ENCODE measurements around the gene EIF4A3.

DNA sequence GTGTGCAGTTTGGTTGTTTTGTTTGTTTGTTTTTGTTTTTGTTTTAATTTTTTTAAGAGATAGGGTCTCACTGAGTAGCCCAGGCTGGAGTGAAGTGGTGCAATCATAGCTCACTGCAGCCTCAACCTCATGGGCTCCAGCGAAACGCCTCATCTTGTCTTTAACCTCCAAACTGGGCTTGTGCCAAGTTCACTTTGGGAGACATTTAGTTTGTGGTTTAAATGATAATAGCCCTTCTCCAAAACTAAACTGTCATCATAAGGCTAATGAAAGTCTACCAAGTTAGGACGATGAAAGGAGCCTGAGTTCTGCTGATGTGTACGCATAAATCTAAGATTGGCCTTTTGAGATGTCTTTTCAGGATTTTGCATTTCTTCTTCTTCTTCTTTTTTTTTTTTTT, 16.4 kb upstream of the EIF4A3 start:
- no peak for TF ChIP-seq PATZ1 (CRISPR knock-in tag; IDR thresholded peaks at IDR 0.05; ENCODE audit: borderline replicate concordance)
- TF ChIP-seq CSDC2 (CRISPR knock-in tag; IDR thresholded peaks at IDR 0.05): no peak
- TF ChIP-seq ZNF8 (CRISPR knock-in tag; IDR thresholded peaks at IDR 0.05): no peak
- no peak for TF ChIP-seq ZFP3 (CRISPR knock-in tag; IDR thresholded peaks at IDR 0.05)
- TF ChIP-seq, protein P1, sequence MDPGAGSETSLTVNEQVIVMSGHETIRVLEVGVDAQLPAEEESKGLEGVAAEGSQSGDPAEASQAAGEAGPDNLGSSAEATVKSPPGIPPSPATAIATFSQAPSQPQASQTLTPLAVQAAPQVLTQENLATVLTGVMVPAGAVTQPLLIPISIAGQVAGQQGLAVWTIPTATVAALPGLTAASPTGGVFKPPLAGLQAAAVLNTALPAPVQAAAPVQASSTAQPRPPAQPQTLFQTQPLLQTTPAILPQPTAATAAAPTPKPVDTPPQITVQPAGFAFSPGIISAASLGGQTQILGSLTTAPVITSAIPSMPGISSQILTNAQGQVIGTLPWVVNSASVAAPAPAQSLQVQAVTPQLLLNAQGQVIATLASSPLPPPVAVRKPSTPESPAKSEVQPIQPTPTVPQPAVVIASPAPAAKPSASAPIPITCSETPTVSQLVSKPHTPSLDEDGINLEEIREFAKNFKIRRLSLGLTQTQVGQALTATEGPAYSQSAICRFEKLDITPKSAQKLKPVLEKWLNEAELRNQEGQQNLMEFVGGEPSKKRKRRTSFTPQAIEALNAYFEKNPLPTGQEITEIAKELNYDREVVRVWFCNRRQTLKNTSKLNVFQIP (CRISPR knock-in tag; IDR thresholded peaks at IDR 0.05; ENCODE audit: borderline replicate concordance, low read depth): no peak
- TF ChIP-seq ZNF70 (CRISPR knock-in tag; IDR thresholded peaks at IDR 0.05): no peak
- TF ChIP-seq BACH2 (CRISPR knock-in tag; IDR thresholded peaks at IDR 0.05; ENCODE audit: borderline replicate concordance): no peak
- TF ChIP-seq OSR1 (CRISPR knock-in tag; IDR thresholded peaks at IDR 0.05): no peak
- no peak for TF ChIP-seq ISL1 (CRISPR knock-in tag; IDR thresholded peaks at IDR 0.05)
- TF ChIP-seq TOX (CRISPR knock-in tag; IDR thresholded peaks at IDR 0.05; ENCODE audit: borderline replicate concordance): no peak
- no peak for TF ChIP-seq ZNF565 (CRISPR knock-in tag; conservative IDR thresholded peaks at IDR 0.05; ENCODE audit: low read depth)
- TF ChIP-seq GLIS3 (CRISPR knock-in tag; IDR thresholded peaks at IDR 0.05): no peak
- TF ChIP-seq, protein P2, sequence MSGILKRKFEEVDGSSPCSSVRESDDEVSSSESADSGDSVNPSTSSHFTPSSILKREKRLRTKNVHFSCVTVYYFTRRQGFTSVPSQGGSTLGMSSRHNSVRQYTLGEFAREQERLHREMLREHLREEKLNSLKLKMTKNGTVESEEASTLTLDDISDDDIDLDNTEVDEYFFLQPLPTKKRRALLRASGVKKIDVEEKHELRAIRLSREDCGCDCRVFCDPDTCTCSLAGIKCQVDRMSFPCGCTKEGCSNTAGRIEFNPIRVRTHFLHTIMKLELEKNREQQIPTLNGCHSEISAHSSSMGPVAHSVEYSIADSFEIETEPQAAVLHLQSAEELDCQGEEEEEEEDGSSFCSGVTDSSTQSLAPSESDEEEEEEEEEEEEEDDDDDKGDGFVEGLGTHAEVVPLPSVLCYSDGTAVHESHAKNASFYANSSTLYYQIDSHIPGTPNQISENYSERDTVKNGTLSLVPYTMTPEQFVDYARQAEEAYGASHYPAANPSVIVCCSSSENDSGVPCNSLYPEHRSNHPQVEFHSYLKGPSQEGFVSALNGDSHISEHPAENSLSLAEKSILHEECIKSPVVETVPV (CRISPR knock-in tag; IDR thresholded peaks at IDR 0.05): no peak

All from SK-N-SH treated with all-trans-retinoic acid at 6 μM for 48 hours (cell line).